ENCODE data around the gene SPON1.

- no peak for TF ChIP-seq CTCF (IDR thresholded peaks at IDR 0.05; ENCODE audit: borderline replicate concordance, extremely low read depth, low read length, poor library complexity, severe bottlenecking)
- no peak for TF ChIP-seq EZH2 (IDR thresholded peaks at IDR 0.05; ENCODE audit: borderline replicate concordance, low read depth, low read length, severe bottlenecking)
Measured at GRCh38 chr11:14018441-14018840, 55.9 kb downstream of the SPON1 start.
